Astrocyte (in vitro differentiated cells and primary cell): Measurements from ENCODE around the gene IFNA8. TPM values are rescaled to one million over a fixed set of nuclear protein-coding genes. Genes with fewer than 3 reads are reported as not detected.

ENCODE experiments used
- DNase-seq: peaks from one replicate; pipeline ENCODE4 v3.0.0-alpha.2; 2010; ENCODE audit warnings: low read depth
- FAIRE-seq: peaks from 2 replicates; lab custom pipeline; 2011; peaks lifted over from hg19 to GRCh38; lab: Jason Lieb, UNC
- H2AFZ ChIP-seq: 2 replicates; pipeline ENCODE4 v1.6.0; 2012; ENCODE audit warnings: low read depth, low read length, inconsistent platforms
- H3K27ac ChIP-seq: 2 replicates; pipeline ENCODE4 v1.5.1; 2011; ENCODE audit warnings: low read depth, low read length, inconsistent platforms
- H3K27me3 ChIP-seq: 2 replicates; pipeline ENCODE4 v1.6.0; 2011; ENCODE audit warnings: low read length, inconsistent platforms; ENCODE audit not compliant: insufficient read depth
- H3K36me3 ChIP-seq: 2 replicates; pipeline ENCODE4 v1.5.1; 2011; ENCODE audit warnings: low read length, inconsistent platforms; ENCODE audit not compliant: insufficient read depth
- H3K4me1 ChIP-seq: 2 replicates; pipeline ENCODE4 v1.5.1; 2011; ENCODE audit warnings: low read length, inconsistent platforms; ENCODE audit not compliant: insufficient read depth
- H3K4me2 ChIP-seq: 2 replicates; pipeline ENCODE4 v1.6.0; 2012; ENCODE audit warnings: low read length, inconsistent platforms
- H3K4me3 ChIP-seq: 2 replicates; pipeline ENCODE4 v1.5.1; 2011; ENCODE audit warnings: low read depth, mild to moderate bottlenecking, low read length, inconsistent platforms; ENCODE audit not compliant: insufficient read depth
- H3K79me2 ChIP-seq: 2 replicates; pipeline ENCODE4 v1.6.0; 2012; ENCODE audit warnings: mild to moderate bottlenecking, low read length, inconsistent platforms; ENCODE audit not compliant: insufficient read depth
- H3K9ac ChIP-seq: 2 replicates; pipeline ENCODE4 v1.6.0; 2012; ENCODE audit warnings: mild to moderate bottlenecking, low read length, inconsistent platforms
- H3K9me3 ChIP-seq: 2 replicates; pipeline ENCODE4 v1.5.1; 2012; ENCODE audit warnings: low read depth, mild to moderate bottlenecking, low read length, inconsistent platforms; ENCODE audit not compliant: insufficient read depth
- H4K20me1 ChIP-seq: 2 replicates; pipeline ENCODE4 v1.6.0; 2012; ENCODE audit warnings: low read length, inconsistent platforms; ENCODE audit not compliant: insufficient read depth
- H3K27ac Mint-ChIP-seq: one replicate; pipeline ENCODE4 v1.8.0; 2021; ENCODE audit warnings: mild to moderate bottlenecking, mixed read lengths; ENCODE audit not compliant: unreplicated experiment
- H3K27me3 Mint-ChIP-seq: one replicate; pipeline ENCODE4 v1.8.0; 2021; ENCODE audit warnings: low read depth, mixed read lengths; ENCODE audit not compliant: unreplicated experiment
- H3K36me3 Mint-ChIP-seq: one replicate; pipeline ENCODE4 v1.8.0; 2021; ENCODE audit warnings: low read depth, mixed read lengths; ENCODE audit not compliant: unreplicated experiment
- H3K4me1 Mint-ChIP-seq: one replicate; pipeline ENCODE4 v1.8.0; 2021; ENCODE audit warnings: low read depth, mixed read lengths; ENCODE audit not compliant: unreplicated experiment
- H3K4me3 Mint-ChIP-seq: one replicate; pipeline ENCODE4 v1.8.0; 2021; ENCODE audit warnings: mild to moderate bottlenecking, moderate library complexity, mixed read lengths; ENCODE audit not compliant: unreplicated experiment
- H3K9me3 Mint-ChIP-seq: one replicate; pipeline ENCODE4 v1.8.0; 2021; ENCODE audit warnings: mild to moderate bottlenecking, mixed read lengths; ENCODE audit not compliant: unreplicated experiment
- EZH2 ChIP-seq: IDR thresholded peaks from 2 replicates; pipeline ENCODE4 v1.6.1; 2012; ENCODE audit warnings: mild to moderate bottlenecking, low read length, inconsistent platforms; ENCODE audit not compliant: insufficient read depth
- total RNA-seq: library from RNA; stranded (reverse); gene quantifications from 2 replicates; pipeline ENCODE4 v1.2.1, GENCODE V29; 2021
- TF ChIP-seq, protein P1 (sequence below): IDR thresholded peaks from 2 replicates; pipeline ENCODE4 v1.5.1; 2011; ENCODE audit warnings: low read depth, mild to moderate bottlenecking, inconsistent platforms, low read length, moderate library complexity; ENCODE audit not compliant: insufficient read depth

The IFNA8 gene
- total RNA-seq, 1 donor from 2014 or later = not detected

DNA sequence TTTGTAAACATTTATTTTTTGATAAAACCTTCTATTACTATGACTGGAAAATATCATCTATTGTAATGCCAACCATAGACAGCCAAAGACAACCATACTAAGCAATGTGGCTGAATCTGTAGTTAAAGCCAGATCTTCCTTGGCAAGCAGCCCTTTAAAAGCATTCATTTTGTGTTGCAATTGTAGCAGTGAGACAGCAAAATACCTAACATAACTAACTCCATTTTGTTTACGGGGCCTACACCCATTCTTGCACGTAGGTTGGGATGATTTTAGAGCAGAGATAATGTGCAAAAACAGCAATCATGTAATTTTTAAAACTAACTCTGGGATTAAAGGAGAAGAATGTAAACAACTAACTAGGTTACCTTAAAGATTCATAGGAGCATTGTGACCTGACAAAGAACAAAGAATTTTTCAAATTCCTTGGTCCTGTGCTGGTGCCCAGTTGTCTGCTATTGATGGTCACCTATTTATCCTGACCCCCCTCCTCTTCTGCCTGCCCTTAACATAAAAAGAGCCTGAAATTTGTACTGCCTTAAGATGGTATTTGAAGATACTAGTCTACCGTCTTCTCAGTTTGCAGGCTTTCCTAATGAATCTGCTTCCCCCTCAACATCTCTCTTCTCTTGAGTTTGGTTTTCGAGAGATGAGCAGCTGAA, 41.9 kb downstream of the IFNA8 start:
- H3K4me3 Mint-ChIP-seq = no peak overlapping the region
- no peaks in the 10 kb centered on the region for H3K9me3 Mint-ChIP-seq
- H3K36me3 Mint-ChIP-seq = no peaks in the 10 kb centered on the region
- Histone ChIP-seq H2AFZ (no peak overlapping the region), H3K9ac (no peak overlapping the region), H4K20me1 (no peaks in the 10 kb centered on the region), H3K79me2 (no peaks in the 10 kb centered on the region), H3K4me3 (no peak overlapping the region), H3K9me3 (no peaks in the 10 kb centered on the region), H3K36me3 (peaks cover 10% of the 10 kb centered on the region), H3K4me1 (peaks cover 4% of the 10 kb centered on the region), H3K27ac (no peak overlapping the region), H3K27me3 (no peaks in the 10 kb centered on the region), H3K4me2 (no peak overlapping the region)
- TF ChIP-seq EZH2 = no peak
- peaks cover 3% of the 10 kb centered on the region for H3K27me3 Mint-ChIP-seq
- FAIRE-seq (no peak), DNase-seq (no peak)
- H3K27ac Mint-ChIP-seq = no peak overlapping the region
- H3K4me1 Mint-ChIP-seq = peaks cover 2% of the 10 kb centered on the region

DNA sequence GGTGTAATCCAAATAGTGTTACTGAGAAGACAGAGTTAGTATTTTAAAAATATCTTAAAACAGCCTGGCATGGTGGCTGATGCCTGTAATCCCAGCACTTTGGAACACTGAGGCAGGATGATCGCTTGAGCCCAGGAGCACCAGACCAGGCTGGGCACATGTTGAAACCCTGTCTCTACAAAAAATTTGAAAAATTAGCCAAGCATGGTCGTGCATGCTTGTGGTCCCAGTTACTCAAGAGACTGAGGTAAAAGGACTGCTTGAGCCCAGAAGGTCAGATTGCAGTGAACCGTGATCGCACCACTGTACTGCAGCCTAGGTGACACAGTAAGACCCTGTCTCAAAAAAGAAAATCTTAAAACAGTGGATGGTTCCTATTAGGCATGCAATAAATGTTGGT, 43.8 kb downstream of the IFNA8 start:
- no peak for FAIRE-seq
- H3K4me1 Mint-ChIP-seq = peaks cover 2% of the 10 kb centered on the region

DNA sequence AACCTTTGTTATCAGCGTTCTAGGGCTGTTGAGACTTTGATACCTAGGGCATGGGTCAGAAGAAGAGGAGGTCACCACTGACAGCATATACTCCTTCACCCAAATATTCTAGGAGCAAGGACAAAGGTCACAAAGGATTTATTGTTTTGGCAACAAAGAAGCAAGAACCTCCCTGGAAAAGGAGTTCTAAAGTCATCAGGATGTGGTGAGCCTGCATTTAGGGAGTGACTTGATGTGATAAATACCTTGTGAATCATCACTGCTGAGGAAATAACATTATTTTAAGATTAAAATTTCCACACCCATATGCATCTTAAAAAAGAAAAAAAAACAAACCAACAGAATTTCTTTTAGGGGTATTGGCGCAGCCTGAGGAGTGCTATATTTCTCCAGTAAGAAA, 45.2 kb downstream of the IFNA8 start:
- peaks cover 10% of the 10 kb centered on the region for H3K36me3 ChIP-seq
- Mint-ChIP-seq H3K9me3 (peaks cover 3% of the 10 kb centered on the region), H3K4me1 (peaks cover 2% of the 10 kb centered on the region), H3K27ac (no peak overlapping the region), H3K36me3 (no peaks in the 10 kb centered on the region), H3K4me3 (no peak overlapping the region), H3K27me3 (no peaks in the 10 kb centered on the region)
- no peak overlapping the region for H2AFZ ChIP-seq
- H3K4me2 ChIP-seq = no peak overlapping the region
- DNase-seq (peak; percentile 64), FAIRE-seq (no peak)
- H3K4me3 ChIP-seq = no peak overlapping the region
- H3K9me3 ChIP-seq = no peaks in the 10 kb centered on the region
- no peak overlapping the region for H3K27ac ChIP-seq
- H3K9ac ChIP-seq = no peak overlapping the region
- peaks cover 4% of the 10 kb centered on the region for H3K4me1 ChIP-seq
- H4K20me1 ChIP-seq = no peaks in the 10 kb centered on the region
- H3K79me2 ChIP-seq = no peaks in the 10 kb centered on the region
- H3K27me3 ChIP-seq = no peaks in the 10 kb centered on the region
- TF ChIP-seq EZH2 = no peak
- TF ChIP-seq, protein P1, sequence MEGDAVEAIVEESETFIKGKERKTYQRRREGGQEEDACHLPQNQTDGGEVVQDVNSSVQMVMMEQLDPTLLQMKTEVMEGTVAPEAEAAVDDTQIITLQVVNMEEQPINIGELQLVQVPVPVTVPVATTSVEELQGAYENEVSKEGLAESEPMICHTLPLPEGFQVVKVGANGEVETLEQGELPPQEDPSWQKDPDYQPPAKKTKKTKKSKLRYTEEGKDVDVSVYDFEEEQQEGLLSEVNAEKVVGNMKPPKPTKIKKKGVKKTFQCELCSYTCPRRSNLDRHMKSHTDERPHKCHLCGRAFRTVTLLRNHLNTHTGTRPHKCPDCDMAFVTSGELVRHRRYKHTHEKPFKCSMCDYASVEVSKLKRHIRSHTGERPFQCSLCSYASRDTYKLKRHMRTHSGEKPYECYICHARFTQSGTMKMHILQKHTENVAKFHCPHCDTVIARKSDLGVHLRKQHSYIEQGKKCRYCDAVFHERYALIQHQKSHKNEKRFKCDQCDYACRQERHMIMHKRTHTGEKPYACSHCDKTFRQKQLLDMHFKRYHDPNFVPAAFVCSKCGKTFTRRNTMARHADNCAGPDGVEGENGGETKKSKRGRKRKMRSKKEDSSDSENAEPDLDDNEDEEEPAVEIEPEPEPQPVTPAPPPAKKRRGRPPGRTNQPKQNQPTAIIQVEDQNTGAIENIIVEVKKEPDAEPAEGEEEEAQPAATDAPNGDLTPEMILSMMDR = no peak

More for the DNA sequence above, 43.8 kb downstream of the IFNA8 start:
- Histone ChIP-seq H3K27ac (no peak overlapping the region), H3K4me1 (peaks cover 4% of the 10 kb centered on the region), H2AFZ (no peak overlapping the region), H3K4me2 (no peak overlapping the region), H3K9ac (no peak overlapping the region), H4K20me1 (no peaks in the 10 kb centered on the region), H3K4me3 (no peak overlapping the region), H3K9me3 (no peaks in the 10 kb centered on the region), H3K27me3 (no peaks in the 10 kb centered on the region), H3K36me3 (peaks cover 10% of the 10 kb centered on the region), H3K79me2 (no peaks in the 10 kb centered on the region)
- no peaks in the 10 kb centered on the region for H3K9me3 Mint-ChIP-seq
- no peak overlapping the region for H3K4me3 Mint-ChIP-seq
- no peak for DNase-seq
- no peak overlapping the region for H3K27ac Mint-ChIP-seq
- no peaks in the 10 kb centered on the region for H3K36me3 Mint-ChIP-seq
- no peak for TF ChIP-seq EZH2
- TF ChIP-seq, protein P1 = no peak
- no peaks in the 10 kb centered on the region for H3K27me3 Mint-ChIP-seq
